Raji (cell line): Measurements from ENCODE around the gene ARHGAP6.

Experiments
- POLR2A ChIP-seq: IDR thresholded peaks from 2 replicates; pipeline ENCODE4 v1.6.1; 2011; ENCODE audit warnings: low read depth, low read length, control low read depth; ENCODE audit not compliant: insufficient read depth

Gene ARHGAP6

GRCh38 chrX:11437642-11438379 is 227.9 kb downstream of the ARHGAP6 start:
- TF ChIP-seq POLR2A: no peak

GRCh38 chrX:11435568-11435967 is 230.2 kb downstream of the ARHGAP6 start:
- no peak for TF ChIP-seq POLR2A

DNA sequence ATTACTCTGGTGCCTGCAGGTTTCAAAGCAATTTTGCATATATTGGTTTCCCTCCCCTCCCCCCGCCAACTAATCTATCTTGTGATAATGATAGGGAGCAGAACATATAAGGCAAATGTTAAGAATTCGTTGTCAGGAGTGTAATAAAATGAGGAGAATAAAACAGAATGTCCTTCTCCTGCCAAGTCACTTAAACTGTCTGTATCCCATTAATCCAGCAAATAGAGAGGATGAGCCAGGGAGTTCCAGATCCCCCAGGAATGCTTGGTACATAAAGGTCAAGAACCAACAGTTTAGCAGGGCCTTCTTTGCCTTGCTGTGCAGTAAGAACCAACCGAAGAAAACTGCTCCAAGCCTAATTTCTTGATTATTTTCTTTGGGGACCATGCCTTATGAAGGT is 231.1 kb downstream of the ARHGAP6 start:
- TF ChIP-seq POLR2A: no peak

DNA sequence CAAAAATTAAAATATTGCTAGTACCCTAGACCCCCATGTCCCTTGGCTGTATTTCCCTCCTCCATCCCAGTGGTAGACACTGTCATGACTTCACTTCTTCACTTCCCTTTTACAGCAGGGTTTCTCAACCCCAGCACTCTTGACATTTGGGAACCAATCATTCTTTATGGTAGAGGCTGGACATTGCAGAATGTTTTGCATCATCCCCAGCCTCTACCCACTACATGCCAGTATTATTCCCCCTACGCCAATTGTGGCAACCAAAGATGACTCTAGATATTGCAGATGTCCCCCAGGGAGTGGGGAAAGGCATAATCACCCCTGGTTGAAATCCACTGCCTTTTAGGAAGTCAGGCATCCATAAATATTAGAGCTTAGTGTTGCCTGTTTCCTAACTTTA is 233.9 kb downstream of the ARHGAP6 start:
- TF ChIP-seq POLR2A: no peak

DNA sequence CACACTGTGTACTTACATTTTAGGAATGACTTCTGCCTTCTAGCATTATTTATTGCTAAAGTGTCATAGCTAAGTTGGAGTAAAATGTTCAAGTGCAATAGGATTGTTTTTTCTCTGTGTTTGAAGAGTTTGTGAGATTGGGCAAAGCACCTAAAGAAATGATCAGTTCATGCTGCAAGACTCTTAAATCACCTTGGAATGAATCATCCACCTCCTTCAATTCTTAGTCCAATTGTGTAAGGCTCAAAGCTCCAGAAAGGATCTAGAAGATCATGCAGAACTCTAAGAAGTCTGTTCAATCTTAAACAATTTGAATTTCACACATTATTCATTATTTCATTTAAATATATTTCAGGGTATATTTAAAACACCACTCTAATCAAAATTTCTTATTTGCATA is 235.4 kb downstream of the ARHGAP6 start:
- no peak for TF ChIP-seq POLR2A

GRCh38 chrX:11429538-11430085 is 236.1 kb downstream of the ARHGAP6 start:
- TF ChIP-seq POLR2A: no peak

- TF ChIP-seq POLR2A: no peak
Observed at GRCh38 chrX:11427453-11428071, 238.2 kb downstream of the ARHGAP6 start.

DNA sequence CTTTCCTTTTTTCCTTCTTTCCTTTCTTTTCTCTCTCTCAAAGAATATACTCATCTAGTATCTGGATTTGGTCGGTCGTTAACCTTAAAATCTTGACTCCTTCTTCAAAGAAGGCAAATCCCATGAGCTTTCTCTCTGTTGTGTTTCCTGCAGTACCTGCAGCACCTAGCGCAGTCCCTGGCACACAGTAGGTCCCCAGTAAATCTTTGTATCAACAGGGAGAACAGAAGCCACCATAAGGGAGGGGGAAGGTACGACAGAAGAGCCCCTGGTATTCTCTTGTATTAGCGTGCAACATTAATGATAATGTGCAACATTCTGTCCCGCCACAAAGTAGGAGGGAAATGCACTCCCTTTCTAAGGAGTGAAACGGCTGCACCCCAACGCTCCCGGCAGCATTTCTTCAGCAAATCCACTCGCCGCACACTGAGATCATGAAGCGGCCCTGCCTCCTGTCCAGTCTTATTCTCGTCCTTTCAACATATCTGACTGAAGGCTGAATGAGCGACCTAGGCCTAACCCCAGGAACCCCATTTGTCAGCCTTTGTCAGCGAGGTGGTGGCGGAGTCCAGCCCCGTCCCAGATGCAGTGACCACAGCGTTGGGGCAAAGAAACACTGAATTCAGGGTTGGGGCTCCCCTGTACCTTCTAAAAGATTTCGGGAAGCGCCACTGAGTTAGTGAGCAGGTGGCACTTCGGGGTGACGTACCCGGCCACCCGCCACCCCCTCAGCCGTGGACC is 238.8 kb downstream of the ARHGAP6 start:
- TF ChIP-seq POLR2A: no peak

DNA sequence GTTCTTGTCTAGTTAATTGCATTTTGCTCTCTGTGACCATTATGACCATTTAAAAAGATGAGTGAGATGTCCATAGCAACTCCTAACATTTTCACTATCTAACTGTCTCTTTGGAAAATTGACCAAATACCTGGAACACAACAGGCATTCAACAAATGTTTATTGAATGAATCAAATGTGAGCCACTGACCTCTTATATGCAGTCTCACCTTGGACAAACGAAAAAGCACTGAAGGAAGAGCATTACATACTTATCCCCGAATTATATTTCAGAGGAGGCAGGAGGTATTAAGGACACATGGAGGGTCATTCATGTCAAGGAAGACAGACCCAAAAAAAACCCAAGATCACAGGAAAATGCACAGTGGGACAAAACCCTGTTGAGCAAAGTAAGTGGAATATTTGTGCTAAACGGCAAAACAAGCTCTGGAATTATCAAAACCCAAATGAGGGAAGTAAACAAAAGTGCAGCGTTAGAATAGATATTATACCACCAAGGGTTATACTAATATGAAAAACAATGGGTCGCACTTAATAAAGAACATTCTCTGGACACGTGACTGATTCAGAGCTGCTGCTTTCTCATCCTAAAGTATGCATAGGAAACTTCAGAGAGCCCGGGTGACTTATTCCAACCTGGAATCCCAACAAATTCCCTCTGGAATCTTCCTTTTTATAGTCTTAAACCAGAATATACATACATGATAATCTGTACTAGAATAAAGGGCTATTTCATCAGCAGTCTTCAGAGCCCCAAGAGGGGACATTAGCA is 240.6 kb downstream of the ARHGAP6 start:
- TF ChIP-seq POLR2A: no peak

DNA sequence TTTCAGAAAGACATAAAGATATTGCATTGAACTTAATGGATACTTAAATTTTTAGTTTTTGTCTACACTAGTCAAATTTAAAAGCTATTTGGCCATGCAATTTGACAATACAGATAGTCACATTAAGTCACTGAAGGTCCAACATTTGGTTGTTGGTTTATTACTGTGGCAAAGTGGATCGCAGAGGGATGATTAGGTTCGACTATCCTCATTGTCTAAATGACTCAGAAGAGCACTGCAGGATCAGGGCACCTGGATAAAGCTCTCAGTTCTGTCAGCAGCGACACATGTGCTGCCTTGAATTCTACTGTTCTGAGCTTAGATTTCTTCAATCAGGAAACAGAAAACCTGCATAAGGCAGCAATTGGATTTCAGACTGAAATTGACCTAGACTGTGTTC is 241.8 kb downstream of the ARHGAP6 start:
- no peak for TF ChIP-seq POLR2A

DNA sequence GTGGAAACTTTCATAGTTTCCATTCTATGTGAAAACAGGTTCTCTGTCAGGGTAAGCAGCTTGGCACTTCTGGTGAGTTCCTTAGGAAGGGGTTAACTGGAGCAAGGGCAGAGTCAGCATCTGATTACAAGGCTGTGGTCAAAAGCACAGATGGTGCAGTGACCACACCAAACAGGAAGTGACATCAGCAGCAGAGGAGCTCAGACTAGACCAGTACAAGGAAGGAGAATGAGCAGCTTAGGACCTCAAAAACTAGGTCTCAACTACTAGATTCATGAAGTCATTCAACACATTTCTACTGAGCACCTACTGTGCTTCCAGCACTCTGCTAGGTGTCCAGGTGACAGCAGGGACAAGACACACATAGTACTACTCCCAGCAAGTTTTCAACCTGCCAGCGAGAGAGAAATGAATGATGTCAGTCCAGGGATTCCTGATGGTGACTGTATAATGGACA is 242.3 kb downstream of the ARHGAP6 start:
- TF ChIP-seq POLR2A: no peak

GRCh38 chrX:11422525-11422857 is 243.2 kb downstream of the ARHGAP6 start:
- TF ChIP-seq POLR2A: no peak

- no peak for TF ChIP-seq POLR2A
Observed at GRCh38 chrX:11421805-11422524, 243.8 kb downstream of the ARHGAP6 start.

DNA sequence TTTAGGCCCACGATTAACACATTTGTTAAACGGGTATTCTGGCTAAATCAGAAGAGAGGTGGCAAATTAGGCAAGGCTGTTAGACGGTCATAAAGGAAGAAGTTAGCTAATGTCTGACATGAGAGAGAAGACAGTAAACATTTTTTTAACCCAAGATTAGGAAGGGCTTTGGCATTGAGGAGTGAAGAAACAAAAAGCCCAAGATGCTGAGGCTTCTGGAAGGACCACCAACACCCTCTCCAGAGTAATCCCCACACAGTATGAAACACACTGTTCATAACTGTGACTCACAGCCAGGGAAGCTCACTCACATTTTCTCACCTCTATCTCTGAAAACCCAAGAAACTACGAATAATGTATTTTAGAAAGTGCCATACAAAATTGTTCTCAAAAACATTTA is 244.9 kb downstream of the ARHGAP6 start:
- no peak for TF ChIP-seq POLR2A
